B cell (primary cell): ENCODE measurements around the gene IL20RB.

Source experiments
- EZH2 ChIP-seq: IDR thresholded peaks from 2 replicates; pipeline ENCODE4 v1.6.1; 2012; ENCODE audit warnings: borderline replicate concordance, low read depth, mild to moderate bottlenecking, moderate library complexity, low read length; ENCODE audit not compliant: insufficient read depth, poor library complexity, severe bottlenecking
- TF ChIP-seq, protein P1 (sequence below): fragments of 200-600 bp; IDR thresholded peaks from one replicate; pipeline ENCODE4 v1.8.0; 2022; ENCODE audit warnings: antibody characterized with exemption, mild to moderate bottlenecking

DNA sequence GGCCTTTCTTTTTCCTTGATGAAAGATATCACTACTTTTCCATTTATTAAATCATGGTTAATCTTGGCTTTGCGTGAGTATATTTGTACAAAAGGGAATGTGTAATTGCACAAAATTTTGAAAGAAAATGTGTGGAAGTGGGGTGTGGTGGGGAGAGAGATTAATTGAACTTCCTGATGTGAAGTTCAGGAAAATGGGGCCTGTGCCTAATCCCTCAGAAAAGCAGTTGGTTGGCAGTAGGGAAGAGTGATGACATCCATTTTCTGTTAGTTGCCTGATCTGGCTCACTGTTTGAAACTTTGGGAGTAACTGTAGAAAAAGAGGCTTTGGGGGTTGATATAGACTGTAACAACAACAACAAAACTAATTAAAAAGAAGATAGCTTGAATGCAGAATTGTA lies 10.8 kb upstream of the IL20RB start:
- TF ChIP-seq, protein P1, sequence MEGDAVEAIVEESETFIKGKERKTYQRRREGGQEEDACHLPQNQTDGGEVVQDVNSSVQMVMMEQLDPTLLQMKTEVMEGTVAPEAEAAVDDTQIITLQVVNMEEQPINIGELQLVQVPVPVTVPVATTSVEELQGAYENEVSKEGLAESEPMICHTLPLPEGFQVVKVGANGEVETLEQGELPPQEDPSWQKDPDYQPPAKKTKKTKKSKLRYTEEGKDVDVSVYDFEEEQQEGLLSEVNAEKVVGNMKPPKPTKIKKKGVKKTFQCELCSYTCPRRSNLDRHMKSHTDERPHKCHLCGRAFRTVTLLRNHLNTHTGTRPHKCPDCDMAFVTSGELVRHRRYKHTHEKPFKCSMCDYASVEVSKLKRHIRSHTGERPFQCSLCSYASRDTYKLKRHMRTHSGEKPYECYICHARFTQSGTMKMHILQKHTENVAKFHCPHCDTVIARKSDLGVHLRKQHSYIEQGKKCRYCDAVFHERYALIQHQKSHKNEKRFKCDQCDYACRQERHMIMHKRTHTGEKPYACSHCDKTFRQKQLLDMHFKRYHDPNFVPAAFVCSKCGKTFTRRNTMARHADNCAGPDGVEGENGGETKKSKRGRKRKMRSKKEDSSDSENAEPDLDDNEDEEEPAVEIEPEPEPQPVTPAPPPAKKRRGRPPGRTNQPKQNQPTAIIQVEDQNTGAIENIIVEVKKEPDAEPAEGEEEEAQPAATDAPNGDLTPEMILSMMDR, result no peak
- no peak for TF ChIP-seq EZH2
